ENCODE results near the gene CNDP2. TPM values are rescaled to one million over a fixed set of nuclear protein-coding genes. Genes with fewer than 3 reads are reported as not detected.

Gene CNDP2
- total RNA-seq (2021) (75.3 and 89.4 TPM in 2 replicates), Bru-seq, nascent RNA (percentile 69 among the genes with signal in this experiment), BruChase-seq, experiment 1, labeled RNA remaining after a 2-hour chase (percentile 67 among the genes with signal in this experiment), BruChase-seq, experiment 2, labeled RNA remaining after a 6-hour chase (percentile 72 among the genes with signal in this experiment)
- long read RNA-seq, full-length matches to known transcripts: 194 of 231 reads
- long read RNA-seq, partial matches to known transcripts: 14 of 231 reads
- long read RNA-seq, other reads (novel, unspliced or antisense): 23 of 231 reads

GRCh38 chr18:74495581-74496507 is at the start of gene CNDP2:
TSS of gene CNDP2 (plus strand) at chr18:74496363. CDS start at chr18:74499974, 3,611 bp downstream.
- Histone ChIP-seq H3K4me1 (ENCODE audit: insufficient read depth, low read length, poor library complexity, severe bottlenecking) (peaks cover 8% of the 10 kb centered on the region), H3K27ac (ENCODE audit: low read depth, low read length, poor library complexity, severe bottlenecking) (peak within 1 kb of the TSS; percentile 88), H3K27me3 (replicated peaks; ENCODE audit: insufficient read depth, low read depth, low read length, poor library complexity) (no peaks in the 10 kb centered on the region), H3K36me3 (ENCODE audit: insufficient read depth, low read length, poor library complexity, severe bottlenecking) (no peaks in the 10 kb centered on the region), H3K9me3 (ENCODE audit: low read depth, low read length, poor library complexity, severe bottlenecking) (no peaks in the 10 kb centered on the region), H3K4me3 (ENCODE audit: low read depth, low read length, poor library complexity, severe bottlenecking) (peak within 1 kb of the TSS; percentile 94)
- TF ChIP-seq, protein P1, sequence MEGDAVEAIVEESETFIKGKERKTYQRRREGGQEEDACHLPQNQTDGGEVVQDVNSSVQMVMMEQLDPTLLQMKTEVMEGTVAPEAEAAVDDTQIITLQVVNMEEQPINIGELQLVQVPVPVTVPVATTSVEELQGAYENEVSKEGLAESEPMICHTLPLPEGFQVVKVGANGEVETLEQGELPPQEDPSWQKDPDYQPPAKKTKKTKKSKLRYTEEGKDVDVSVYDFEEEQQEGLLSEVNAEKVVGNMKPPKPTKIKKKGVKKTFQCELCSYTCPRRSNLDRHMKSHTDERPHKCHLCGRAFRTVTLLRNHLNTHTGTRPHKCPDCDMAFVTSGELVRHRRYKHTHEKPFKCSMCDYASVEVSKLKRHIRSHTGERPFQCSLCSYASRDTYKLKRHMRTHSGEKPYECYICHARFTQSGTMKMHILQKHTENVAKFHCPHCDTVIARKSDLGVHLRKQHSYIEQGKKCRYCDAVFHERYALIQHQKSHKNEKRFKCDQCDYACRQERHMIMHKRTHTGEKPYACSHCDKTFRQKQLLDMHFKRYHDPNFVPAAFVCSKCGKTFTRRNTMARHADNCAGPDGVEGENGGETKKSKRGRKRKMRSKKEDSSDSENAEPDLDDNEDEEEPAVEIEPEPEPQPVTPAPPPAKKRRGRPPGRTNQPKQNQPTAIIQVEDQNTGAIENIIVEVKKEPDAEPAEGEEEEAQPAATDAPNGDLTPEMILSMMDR (conservative IDR thresholded peaks at IDR 0.05; ENCODE audit: low read depth, low read length): no peak
- no peak for TF ChIP-seq EZH2 (IDR thresholded peaks at IDR 0.05; ENCODE audit: borderline replicate concordance, low read depth, low read length, poor library complexity, severe bottlenecking)
- DNase-seq (ENCODE audit: low spot score): peak; percentile 98
- intact Hi-C loops (cut with micrococcal nuclease; ENCODE audit: unreplicated experiment): loop anchor here (10.0 kb wide), 1 partner anchor 301 kb away; no protein-coding TSS in a partner anchor
- BruUV-seq (replicated peaks): TSS peak; percentile 94
- POLR2A ChIA-PET (ENCODE audit: low non-redundant PET): interaction anchor here (0.5 to 0.6 kb wide), 2 partner anchors 106 to 112 kb away, joined by 4 to 8 read pairs; no protein-coding TSS in a partner anchor
- CTCF ChIA-PET: interaction anchor here (0.7 kb wide), 1 partner anchor 56 kb away, joined by 7 read pairs; no protein-coding TSS in a partner anchor

GRCh38 chr18:74446631-74447403 is 49.3 kb upstream of the CNDP2 start:
- Histone ChIP-seq H3K4me1 (ENCODE audit: insufficient read depth, low read length, poor library complexity, severe bottlenecking) (no peaks in the 10 kb centered on the region), H3K36me3 (ENCODE audit: insufficient read depth, low read length, poor library complexity, severe bottlenecking) (no peaks in the 10 kb centered on the region), H3K27me3 (replicated peaks; ENCODE audit: insufficient read depth, low read depth, low read length, poor library complexity) (peaks cover 23% of the 10 kb centered on the region), H3K27ac (ENCODE audit: low read depth, low read length, poor library complexity, severe bottlenecking) (no peak overlapping the region), H3K4me3 (ENCODE audit: low read depth, low read length, poor library complexity, severe bottlenecking) (no peak overlapping the region), H3K9me3 (ENCODE audit: low read depth, low read length, poor library complexity, severe bottlenecking) (no peaks in the 10 kb centered on the region)
- TF ChIP-seq, protein P1 (conservative IDR thresholded peaks at IDR 0.05; ENCODE audit: low read depth, low read length): no peak
- no peak for TF ChIP-seq EZH2 (IDR thresholded peaks at IDR 0.05; ENCODE audit: borderline replicate concordance, low read depth, low read length, poor library complexity, severe bottlenecking)
- ChIA-PET CTCF (no interaction called here), POLR2A (ENCODE audit: low non-redundant PET) (no interaction called here)
- no peak for DNase-seq (ENCODE audit: low spot score)
- no TSS peak for BruUV-seq (replicated peaks)
- intact Hi-C loops (cut with micrococcal nuclease; ENCODE audit: unreplicated experiment): no loop called here

Measured in A673 (cell line).